ENCODE measurements around the gene SELL.
"Not testable (repeated sequence)": the region's sequence is repeated elsewhere in the genome, so short reads cannot be mapped to it uniquely, and the experiment has no call there.

SELL gene

DNA sequence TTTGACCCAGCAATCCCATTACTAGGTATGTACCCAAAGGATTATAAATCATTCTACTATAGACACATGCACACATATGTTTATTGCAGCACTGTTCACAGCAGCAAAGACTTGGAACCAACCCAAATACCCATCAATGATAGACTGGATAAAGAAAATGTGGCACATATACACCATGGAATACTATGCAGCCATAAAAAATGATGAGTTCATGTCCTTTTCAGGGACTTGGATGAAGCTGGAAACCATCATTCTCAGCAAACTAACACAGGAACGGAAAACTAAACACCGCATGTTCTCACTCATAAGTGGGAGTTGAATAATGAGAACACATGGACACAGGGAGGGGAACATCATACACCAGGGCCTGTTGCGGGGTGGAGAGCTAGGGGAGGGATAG, 41.2 kb downstream of the SELL start:
- not testable (repeated sequence) for FAIRE-seq

DNA sequence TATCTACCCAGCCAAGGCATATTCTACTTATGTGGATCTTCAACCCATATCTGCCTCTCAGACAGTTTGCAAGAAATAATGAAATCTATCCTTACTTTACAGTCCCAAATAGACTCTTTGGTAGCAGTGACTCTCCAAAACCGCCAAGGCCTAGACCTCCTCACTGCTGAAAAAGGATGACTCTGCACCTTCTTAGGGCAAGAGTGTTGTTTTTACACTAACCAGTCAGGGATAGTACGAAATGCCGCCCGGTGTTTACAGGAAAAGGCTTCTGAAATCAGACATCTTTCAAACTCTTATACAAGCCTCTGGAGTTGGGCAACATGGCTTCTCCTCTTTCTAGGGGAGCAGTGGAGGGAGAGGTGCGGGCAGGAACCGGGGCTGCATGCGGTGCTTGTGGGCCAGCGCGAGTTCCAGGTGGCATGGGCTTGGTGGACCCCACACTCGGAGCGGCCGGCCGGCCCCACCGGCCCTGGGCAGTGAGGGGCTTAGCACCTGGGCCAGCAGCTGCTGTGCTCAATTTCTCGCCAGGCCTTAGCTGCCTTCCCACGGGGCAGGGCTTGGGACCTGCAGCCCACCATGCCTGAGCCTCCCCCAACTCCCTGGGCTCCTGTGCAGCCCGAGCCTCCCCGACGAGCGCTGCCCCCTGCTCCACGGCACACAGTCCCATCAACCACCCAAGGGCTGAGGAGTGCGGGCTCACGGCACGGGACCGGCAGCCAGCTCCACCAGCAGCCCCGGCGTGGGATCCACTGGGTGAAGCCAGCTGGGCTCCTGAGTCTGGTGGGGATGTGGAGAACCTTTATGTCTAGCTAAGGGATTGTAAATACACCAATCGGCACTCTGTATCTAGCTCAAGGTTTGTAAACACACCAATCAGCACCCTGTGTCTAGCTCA, 43.5 kb downstream of the SELL start:
- not testable (repeated sequence) for FAIRE-seq; DNase-seq (ENCODE audit: low spot score)

More for the DNA sequence above, 41.2 kb downstream of the SELL start:
- not testable (repeated sequence) for DNase-seq (ENCODE audit: low spot score)

DNA sequence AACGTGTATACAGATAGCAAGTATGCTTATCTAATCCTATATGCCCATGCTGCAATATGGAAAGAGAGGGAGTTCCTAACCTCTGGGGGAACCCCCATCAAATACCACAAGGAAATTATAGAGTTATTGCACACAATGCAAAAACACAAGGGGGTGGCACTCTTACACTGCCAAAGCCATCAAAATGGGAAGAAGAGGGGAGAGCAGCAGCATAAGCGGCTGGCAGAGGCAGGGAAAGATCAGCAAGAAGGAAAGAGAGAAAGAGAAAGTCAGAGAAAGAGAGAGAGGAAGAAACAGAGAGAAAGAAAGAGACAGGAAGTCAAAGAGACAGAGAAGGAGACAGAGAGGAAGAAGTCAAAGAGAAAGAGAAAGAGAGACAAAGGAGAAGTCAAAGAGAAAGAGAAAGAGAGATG, 44.2 kb downstream of the SELL start:
- DNase-seq (ENCODE audit: low spot score); FAIRE-seq: not testable (repeated sequence)

DNA sequence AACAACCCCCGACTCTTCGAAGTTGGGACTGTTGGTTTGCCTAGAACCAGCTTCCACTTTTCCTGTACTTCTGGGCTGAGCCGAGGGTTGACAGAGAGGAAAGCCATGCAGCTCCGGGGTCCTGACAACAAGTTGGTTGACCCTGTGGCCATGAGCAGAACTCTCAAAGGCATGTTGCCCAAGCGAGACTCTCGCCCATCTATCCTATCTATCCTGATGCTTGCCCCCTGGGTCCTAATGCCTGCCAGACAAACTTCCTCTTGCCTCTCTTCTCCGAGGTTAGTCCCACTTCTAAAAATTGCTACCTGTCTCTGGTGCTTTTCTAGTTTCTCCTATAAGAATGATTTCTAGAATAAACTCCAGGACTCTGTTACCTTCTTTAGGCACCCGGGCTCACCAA, 48.7 kb downstream of the SELL start:
- not testable (repeated sequence) for FAIRE-seq; DNase-seq (ENCODE audit: low spot score)

DNA sequence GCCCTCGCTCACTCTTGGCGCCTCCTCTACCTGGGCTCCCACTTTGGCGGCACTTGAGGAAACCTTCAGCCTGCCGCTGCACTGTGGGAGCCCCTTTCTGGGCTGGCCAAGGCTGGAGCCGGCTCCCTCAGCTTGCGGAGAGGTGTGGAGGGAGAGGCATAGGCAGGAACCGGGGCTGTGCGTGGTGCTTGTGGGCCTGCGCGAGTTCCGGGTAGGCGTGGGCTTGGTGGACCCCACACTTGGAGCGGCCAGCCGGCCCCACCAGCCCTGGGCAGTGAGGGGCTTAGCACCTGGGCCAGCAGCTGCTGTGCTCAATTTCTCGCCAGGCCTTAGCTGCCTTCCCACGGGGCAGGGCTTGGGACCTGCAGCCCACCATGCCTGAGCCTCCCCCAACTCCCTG, 50.4 kb downstream of the SELL start:
- not testable (repeated sequence) for DNase-seq (ENCODE audit: low spot score); FAIRE-seq

DNA sequence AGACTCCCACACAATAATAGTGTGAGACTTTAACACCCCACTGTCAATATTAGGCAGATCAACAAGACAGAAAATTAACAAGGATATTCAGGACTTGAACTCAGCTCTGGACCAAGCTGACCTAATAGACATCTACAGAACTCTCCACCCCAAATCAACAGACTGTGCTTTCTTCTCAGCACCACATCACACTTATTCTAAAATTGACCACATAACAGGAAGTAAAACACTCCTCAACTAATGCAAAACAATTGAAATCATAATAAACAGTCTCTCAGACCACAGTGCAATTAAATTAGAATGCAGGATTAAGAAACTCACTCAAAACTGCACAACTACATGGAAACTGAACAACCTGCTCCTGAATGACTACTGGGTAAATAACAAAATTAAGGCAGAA, 52.6 kb downstream of the SELL start:
- not testable (repeated sequence) for FAIRE-seq

DNA sequence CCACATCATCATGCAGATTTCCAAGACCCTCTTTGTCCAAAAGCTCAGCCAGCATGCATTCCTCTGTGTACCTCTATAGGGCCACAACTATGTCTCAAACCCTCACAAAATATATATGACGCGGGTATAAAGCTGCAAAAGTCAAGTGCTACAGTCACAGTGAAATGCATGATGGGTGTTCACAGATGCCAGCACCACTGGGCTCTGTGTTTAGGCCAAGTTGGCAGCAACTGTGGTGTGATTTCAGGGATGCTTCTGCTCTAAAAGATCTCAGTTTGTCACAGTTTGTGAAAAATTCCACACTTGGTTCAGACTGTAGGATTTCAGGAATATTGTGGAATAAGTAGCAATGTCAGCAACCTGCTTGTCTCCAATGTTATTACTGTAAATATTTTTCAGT, 57.5 kb downstream of the SELL start:
- FAIRE-seq (no peak), DNase-seq (ENCODE audit: low spot score) (no peak)

More for the DNA sequence above, 52.6 kb downstream of the SELL start:
- not testable (repeated sequence) for DNase-seq (ENCODE audit: low spot score)

DNA sequence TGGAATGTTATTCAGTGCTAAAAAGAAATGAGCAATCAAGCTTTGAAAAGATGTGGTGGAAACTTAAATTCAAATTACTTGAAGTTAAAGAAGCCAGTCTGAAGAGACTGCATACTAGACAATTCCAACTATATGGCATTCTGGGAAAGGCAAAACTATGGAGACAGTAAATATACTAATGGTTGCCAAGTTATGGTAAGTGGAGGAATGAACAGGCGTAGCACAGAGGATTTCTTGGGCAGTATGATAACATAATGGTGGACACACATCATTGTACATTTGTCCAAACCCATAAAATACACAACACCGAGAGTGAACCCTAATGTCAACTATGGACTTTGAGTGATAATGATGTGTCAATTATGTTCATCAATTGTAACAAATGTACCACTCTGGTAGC, 60.4 kb downstream of the SELL start:
- FAIRE-seq (no peak), DNase-seq (ENCODE audit: low spot score) (no peak)

DNA sequence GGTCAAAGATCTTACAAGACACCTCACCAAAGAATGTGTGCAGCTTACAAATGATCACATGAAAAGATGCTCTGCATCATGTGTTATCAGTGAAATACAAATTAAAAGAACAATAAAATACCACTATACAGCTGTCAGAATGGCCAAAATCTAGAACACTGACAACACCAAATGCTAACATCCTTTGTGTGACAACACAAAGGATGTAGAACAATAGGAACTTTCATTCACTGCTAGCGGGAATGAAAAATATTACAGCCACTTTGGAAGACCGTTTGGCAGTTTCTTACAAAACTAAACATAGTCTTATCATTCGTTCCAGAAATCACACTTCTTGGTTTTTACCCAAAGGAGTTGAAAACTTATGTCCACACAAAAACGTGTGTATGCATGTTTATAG, 60.9 kb downstream of the SELL start:
- DNase-seq (ENCODE audit: low spot score) = no peak
- FAIRE-seq = no peak

DNA sequence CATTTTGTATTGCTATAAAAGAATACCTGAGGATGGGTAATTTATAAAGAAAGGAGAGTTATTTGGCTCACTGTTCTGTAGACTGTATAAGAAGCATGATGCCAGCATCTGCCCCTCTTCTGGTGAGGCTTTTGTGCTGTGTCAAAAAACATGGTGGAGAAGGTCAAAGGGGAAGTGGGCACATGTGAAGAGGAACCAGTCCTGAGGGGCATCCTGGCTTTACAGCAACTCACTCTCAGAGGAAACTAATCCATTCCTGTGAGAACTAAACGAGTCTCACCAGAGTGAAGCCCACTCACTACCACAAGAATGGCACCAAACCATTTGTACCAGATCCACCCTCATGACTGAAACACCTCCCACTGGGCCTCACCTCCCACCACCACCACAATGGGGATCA, 62.7 kb downstream of the SELL start:
- FAIRE-seq = no peak
- DNase-seq (ENCODE audit: low spot score) = no peak

DNA sequence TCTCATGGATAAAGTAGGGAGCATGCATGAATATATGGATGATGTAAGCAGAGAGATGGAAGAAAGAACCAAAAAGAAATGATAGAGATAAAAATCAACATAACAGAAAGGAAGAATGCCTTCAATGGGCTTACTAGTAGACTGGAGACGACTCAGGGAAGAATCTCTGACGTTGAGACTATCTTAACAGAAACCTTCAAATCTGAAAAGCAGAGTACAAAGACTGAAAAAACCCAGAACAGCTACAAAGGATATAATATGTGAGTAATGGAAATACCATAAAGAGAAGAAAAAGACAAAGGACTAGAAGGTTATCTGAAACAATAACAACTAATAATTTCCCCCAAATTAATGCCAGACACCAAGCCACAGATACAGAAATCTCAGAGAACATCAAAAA, 63.2 kb downstream of the SELL start:
- no peak for DNase-seq (ENCODE audit: low spot score)
- FAIRE-seq = no peak

DNA sequence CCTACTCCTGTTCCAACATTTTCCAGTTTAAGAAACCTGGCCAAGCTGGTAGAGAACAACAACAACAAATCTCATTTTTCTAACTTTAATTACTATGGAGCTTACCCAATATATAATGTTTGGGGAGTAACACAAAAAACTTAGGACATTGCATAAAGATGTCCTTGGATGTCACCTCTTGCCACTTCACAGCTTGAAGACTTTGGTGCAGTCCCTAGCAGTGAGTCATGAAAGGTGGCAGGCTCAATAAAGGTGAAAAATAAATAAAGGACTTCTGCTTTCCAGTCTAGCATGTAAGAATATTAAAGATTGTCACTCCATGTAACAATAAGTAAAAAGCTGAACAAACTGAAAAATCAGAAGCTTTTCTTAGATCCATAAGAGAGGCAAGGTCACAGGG, 63.9 kb downstream of the SELL start:
- FAIRE-seq = no peak

DNA sequence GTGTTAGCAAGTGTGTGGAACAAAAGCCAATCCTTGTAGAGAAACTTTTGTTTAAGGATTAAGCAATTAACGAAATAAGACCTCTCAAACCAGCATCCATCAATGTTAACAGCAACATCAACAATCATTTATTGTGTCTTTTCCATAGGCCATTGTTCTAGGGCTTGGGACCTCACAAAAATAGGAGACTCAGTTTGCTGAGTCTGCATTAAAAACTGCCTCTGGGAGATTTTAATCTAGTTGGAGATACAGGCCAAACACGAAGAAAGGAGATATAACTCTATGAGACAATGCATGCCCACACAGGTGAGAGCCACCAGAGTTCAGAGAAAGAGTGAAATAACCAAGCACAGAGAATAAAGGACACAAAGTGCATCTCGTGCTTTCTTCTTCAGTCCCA, 67.1 kb downstream of the SELL start:
- FAIRE-seq (no peak), DNase-seq (ENCODE audit: low spot score) (no peak)

More for the DNA sequence above, 63.9 kb downstream of the SELL start:
- no peak for DNase-seq (ENCODE audit: low spot score)

All from RCC 7860 (cell line).